GM18873 (cell line): ENCODE data around the gene EYS.
"Not testable (repeated sequence)": the region's sequence is repeated elsewhere in the genome, so short reads cannot be mapped to it uniquely, and the experiment has no call there.

ENCODE experiments used
- ATAC-seq: cut with Tn5 transposase; IDR thresholded peaks from one replicate; pipeline ENCODE4 v1.9.1; 2021; ENCODE audit warnings: mild to moderate bottlenecking, moderate library complexity, moderate number of reproducible peaks; ENCODE audit not compliant: unreplicated experiment, low FRiP score

EYS gene

DNA sequence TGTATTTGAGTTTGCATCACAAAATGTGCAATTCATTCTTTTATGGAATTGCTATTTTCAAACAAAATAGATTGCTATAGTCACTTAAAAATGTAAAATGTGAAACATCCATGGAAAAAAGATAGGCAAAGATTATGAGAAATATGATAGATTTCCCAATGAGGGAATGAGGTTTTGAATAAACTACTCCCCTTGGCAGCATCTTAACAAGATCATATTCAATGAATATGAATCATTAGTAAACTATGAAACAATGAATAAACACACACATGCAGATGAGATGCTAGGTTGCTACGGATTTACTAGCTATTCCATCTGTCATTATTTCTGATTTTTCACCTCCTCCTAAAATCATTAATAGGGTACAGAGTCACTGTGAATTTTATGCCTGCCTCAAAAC is 1669.6 kb downstream of the EYS start:
- no peak for ATAC-seq

GRCh38 chr6:64034910-64035655 is 1671.9 kb downstream of the EYS start:
- no peak for ATAC-seq

GRCh38 chr6:64034291-64034690 is 1672.7 kb downstream of the EYS start:
- ATAC-seq: no peak

- ATAC-seq: not testable (repeated sequence)
Observed at GRCh38 chr6:64030950-64031618, 1675.9 kb downstream of the EYS start.

GRCh38 chr6:64023693-64024092 is 1683.3 kb downstream of the EYS start:
- no peak for ATAC-seq

- no peak for ATAC-seq
Observed at GRCh38 chr6:64014595-64014994, 1692.4 kb downstream of the EYS start.

DNA sequence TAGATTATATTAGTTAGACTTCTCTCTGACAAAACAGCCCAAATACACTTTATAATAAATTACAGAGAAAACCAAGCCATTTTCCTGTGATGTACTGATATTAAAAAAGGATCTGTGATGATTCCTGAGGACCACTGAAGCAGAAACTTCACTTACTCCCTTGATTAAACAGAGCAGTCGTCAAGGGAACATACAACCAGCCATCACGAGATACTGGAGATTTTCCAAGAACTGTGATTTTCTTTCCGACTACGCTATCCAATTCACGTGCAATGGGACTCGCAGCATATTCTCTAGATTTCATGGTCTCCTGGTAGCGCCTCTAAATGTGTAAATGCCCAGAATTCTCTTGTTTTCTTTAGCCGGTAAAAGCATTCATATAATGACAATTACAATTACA is 1694.0 kb downstream of the EYS start:
- no peak for ATAC-seq

DNA sequence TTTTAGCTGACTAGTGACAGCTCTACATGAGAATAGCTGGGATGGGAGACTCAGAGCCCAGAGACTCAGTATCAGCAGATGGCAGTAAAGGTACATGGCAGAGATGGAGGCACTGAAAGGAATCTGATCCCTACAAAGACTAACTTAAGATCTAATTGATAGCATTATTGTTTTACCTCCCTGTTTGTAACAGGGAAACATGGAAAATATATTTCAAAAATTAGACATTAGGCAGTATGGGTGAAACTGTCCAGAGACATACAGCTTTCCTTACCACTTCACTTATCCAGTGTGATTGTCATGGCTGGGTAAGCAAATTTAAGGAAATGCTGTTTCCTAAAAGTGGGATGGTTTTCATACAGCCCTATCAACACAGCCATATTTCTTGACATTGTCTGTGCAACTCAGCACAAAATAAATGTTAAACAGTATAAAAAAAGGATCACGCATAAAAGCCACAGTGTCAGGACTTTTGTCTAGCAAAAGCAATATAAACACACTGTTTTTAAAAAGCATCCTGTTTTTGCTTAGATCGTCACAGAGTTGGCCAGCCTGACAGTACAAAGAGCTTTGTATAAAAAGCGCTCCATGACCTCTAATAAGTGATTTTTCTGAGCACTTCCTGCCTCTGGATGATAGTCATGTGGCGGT is 1694.5 kb downstream of the EYS start:
- ATAC-seq: no peak

DNA sequence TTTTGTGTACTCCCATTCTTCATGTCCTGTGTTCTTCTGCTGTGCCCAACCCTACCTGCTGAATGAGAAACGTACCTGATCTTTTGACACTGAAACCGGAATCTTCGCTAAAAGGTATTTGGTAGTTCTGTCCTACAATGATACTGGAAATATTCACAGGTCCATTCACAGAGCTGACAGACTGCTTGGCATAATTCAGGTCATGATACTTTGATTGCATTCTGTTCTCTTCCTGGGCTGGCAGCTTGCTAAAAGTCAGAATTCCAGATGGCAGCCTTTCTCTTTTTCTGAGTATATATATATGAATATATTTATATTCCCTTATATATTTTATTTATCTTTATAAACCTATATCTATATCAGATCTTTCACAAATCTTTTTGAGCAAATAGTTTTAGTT is 1696.4 kb downstream of the EYS start:
- ATAC-seq: no peak

DNA sequence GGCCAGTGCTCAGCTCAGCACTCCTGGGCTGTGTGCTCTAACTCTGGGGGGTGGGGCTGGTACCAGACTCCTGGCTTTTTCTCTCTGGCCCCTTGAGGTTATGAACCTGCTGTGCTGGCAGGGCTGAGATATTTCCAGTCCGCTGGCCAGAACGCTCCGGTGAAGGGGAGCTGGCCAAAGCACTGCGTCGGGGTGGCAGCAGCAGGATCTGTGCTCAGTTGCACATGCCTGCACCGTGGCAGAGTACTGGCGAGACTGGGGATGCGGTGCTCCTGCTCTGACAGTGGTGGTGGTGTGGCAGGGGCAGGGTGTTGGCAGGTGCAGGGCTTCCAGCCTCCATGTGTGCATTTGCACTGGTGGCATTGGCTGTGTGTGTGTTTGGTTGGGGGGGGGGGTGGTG is 1697.0 kb downstream of the EYS start:
- no peak for ATAC-seq

- no peak for ATAC-seq
Observed at GRCh38 chr6:64006246-64006645, 1700.8 kb downstream of the EYS start.

DNA sequence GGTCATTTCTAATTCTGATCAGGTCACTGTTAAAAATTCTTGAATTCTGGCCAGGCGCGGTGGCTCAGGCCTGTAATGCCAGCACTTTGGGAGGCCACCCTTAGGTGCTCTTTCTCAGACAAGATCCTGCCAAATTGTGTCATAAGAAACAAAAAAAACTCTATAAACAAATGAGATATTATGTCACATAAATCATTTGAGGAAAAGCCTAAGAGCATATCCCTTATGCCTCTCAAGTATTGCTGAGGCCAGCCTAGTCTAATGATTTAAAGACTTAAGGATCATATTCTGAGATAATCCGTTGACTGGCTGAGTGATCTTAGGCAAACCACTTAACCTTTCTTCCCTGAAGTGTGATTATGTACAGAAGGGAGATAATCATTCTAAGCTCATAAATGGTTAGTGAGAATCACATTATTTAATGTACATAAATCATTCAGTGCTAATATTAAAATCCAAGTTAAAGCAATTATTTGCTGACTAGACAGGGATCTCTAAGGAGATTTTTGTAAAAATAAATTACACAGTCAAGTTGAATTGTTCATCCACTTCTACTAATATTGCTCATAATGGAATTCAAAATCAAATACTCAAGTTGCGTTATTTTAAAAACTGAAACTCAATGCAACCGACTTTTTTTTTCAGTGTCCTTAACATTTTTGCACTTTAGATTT is 1706.1 kb downstream of the EYS start:
- no peak for ATAC-seq

GRCh38 chr6:63999613-64000012 is 1707.4 kb downstream of the EYS start:
- no peak for ATAC-seq

DNA sequence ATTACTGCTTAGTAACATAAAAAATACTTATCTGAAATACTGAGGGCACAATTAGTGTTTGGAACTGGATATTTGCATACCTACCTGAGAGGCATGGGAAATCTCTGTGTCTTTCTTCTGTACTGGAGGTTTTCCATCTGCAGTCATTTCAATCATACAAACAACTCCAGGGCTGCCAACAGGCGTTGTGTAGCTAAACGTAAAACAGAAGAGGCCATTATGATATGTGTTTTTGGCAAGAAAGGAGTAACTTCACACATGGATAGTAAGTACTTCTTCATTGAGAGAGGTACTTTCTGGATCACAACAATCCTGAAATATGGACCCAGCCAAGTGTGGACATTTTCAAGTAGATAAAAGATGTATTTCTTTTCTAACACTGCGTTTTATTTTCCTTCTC is 1708.0 kb downstream of the EYS start:
- no peak for ATAC-seq

DNA sequence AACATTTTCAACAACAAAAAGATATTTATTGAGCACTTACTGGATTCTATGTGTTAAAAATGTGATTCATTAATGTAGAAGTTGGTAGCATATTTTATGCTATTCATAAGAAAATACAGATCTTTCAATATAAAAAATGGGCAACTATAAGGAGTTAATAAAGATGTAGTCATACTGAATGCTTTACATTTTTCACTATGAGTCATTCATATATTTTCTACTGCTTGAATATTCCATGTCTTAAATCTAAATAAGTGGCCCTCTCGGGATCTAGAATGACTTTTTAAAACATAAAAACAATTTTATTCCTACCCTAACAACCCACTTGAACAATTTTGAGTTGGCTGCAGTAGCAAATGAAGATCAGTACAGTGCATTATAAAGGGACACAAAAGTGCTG is 1709.3 kb downstream of the EYS start:
- ATAC-seq: no peak

GRCh38 chr6:63997221-63997620 is 1709.8 kb downstream of the EYS start:
- ATAC-seq: no peak

DNA sequence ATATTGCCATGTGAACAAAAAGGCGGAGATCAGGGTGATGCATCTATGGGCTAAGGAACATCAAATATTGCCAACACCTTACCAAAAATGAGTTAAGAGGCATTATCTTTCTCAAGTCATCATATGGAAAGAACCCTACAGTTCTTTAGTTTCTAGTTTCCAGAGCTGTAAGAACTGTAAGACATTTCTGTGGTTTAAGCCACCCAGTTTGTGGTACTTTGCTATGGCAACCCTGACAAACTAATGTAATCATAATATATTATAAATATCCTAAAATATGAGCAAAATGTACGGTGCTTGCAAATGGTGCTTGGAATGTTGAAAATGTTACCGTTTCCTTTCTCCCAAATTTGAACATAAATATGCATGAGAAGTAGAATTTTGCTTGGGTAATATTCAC is 1721.8 kb downstream of the EYS start:
- ATAC-seq: no peak

DNA sequence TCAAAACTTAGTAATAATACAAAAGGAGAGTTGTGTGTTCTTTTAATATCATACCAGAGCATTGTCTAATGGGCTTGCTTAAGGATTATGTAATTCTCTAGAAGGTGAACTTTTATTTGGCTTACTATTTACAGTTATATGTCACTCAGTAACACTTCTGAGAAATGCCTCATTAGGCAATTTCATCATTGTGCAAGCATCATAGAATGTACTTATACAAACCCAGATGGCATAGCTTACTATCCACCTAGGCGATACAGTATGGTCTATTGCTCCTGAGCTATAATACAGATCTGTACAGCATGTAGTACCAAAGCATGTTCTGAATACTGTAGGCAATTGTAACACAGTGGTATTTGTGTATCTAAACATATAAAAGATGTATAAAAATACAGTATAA is 1731.3 kb downstream of the EYS start:
- ATAC-seq: no peak

DNA sequence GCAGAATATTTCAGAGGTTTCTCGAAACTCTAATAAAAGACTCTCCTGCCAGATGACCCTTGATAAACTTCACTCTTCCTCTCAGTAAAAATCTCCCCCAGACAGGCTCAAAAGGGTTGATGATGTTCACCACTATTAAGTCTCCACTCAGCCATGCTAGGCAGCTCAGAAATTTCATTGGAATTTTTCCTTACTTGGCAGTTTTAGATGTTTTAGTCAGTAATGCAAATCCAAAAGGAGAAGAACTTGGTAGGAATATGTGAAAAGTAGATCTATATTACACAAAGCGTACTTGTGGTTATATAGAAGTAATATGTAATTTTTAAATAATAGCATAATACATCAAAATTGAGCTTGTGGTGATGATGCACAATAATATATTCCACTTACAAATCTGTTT is 1738.4 kb downstream of the EYS start:
- ATAC-seq: no peak

GRCh38 chr6:63964366-63964765 is 1742.7 kb downstream of the EYS start:
- no peak for ATAC-seq

DNA sequence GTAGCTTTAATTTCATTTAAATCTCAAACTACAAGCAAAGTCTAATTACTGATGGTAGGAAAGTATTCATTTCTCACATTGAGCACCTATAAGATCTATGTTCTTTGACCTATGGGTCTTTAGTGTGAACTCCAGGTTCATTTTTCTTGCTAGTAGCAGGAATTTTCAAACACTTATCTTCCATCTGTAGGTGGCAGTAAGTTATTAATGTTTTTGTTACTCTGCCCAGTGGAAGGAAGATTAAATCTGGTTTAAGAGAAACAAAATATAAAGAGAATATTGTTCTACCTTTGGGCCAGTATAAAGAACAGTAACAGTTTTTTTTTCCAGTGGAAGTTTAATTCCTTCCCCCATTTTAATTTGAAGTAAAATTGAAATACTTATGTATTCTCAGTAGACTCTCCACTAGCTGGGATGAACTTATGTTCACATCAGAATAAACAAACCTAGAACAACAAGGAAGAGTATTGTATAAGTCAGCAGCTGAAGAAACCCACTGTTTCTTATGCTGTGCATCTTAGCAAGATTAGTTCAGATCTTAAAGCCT is 1743.2 kb downstream of the EYS start:
- ATAC-seq: no peak
